Neural cell (in vitro differentiated cells): Measurements from ENCODE around the gene SCNN1A. TPM values are rescaled to one million over a fixed set of nuclear protein-coding genes. Genes with fewer than 3 reads are reported as not detected.

ENCODE experiments used
- H2AFZ ChIP-seq: fragments of 200-600, 300-800 bp; sonication (generic), shearing (Covaris generic); 2 replicates; pipeline ENCODE4 v1.6.0; 2014; ENCODE audit warnings: low read depth, mild to moderate bottlenecking, antibody characterized with exemption, low read length, moderate library complexity
- H3F3A ChIP-seq: fragments of 200-600 bp; shearing (Covaris generic); 2 replicates; pipeline ENCODE4 v1.6.1; 2016; ENCODE audit warnings: mild to moderate bottlenecking, moderate library complexity, mixed read lengths, antibody characterized with exemption, low read length; ENCODE audit not compliant: insufficient read depth, poor library complexity, severe bottlenecking
- H3K27ac ChIP-seq: fragments of 200-600, 300-800 bp; sonication (generic), shearing (Covaris generic); 2 replicates; pipeline ENCODE4 v1.5.1; 2014; ENCODE audit warnings: mild to moderate bottlenecking, low read length, moderate library complexity
- H3K27me3 ChIP-seq: fragments of 300-800, 200-600 bp; sonication (generic), shearing (Covaris generic); 2 replicates; pipeline ENCODE4 v1.6.0; 2014; ENCODE audit warnings: mild to moderate bottlenecking, low read depth, low read length, moderate library complexity; ENCODE audit not compliant: insufficient read depth
- H3K36me3 ChIP-seq: fragments of 300-800, 200-600 bp; sonication (generic), shearing (Covaris generic); 2 replicates; pipeline ENCODE4 v1.5.1; 2014; ENCODE audit warnings: mild to moderate bottlenecking, antibody characterized with exemption, low read length, moderate library complexity; ENCODE audit not compliant: insufficient read depth
- H3K4me2 ChIP-seq: fragments of 300-800, 200-600 bp; sonication (generic), shearing (Covaris generic); 2 replicates; pipeline ENCODE4 v1.6.0; 2014; ENCODE audit warnings: mild to moderate bottlenecking, low read length
- H3K4me3 ChIP-seq: fragments of 300-800, 200-600 bp; sonication (generic), shearing (Covaris generic); 2 replicates; pipeline ENCODE4 v1.5.1; 2014; ENCODE audit warnings: mild to moderate bottlenecking, low read length, moderate library complexity
- H3K79me2 ChIP-seq: fragments of 200-600 bp; shearing (Covaris generic); replicated peaks from 2 replicates; pipeline ENCODE4 v1.6.0; 2014; ENCODE audit warnings: mild to moderate bottlenecking, low read length, moderate library complexity; ENCODE audit not compliant: insufficient read depth
- H3K9ac ChIP-seq: fragments of 300-800, 200-600 bp; sonication (generic), shearing (Covaris generic); 2 replicates; pipeline ENCODE4 v1.6.1; 2016; ENCODE audit warnings: mild to moderate bottlenecking, low read length, mixed read lengths
- H3K9me2 ChIP-seq: fragments of 200-600 bp; shearing (Covaris generic); 2 replicates; pipeline ENCODE4 v1.6.1; 2016; ENCODE audit warnings: mild to moderate bottlenecking, low read length, mixed read lengths; ENCODE audit not compliant: insufficient read depth
- H3K9me3 ChIP-seq: fragments of 200-600, 300-800 bp; sonication (generic), shearing (Covaris generic); 2 replicates; pipeline ENCODE4 v1.6.1; 2016; ENCODE audit warnings: mild to moderate bottlenecking, mixed run types, low read length, moderate library complexity, mixed read lengths
- H4K20me1 ChIP-seq: fragments of 200-600 bp; shearing (Covaris generic); 2 replicates; pipeline ENCODE4 v1.6.1; 2016; ENCODE audit warnings: mild to moderate bottlenecking, mixed run types; ENCODE audit not compliant: insufficient read depth
- EP300 ChIP-seq: fragments of 450-650 bp; conservative IDR thresholded peaks from 2 replicates; pipeline ENCODE4 v1.6.1; 2014; ENCODE audit warnings: antibody characterized with exemption, mild to moderate bottlenecking, moderate library complexity; ENCODE audit not compliant: poor library complexity, severe bottlenecking
- EZH2 ChIP-seq: fragments of 200-600, 300-800 bp; shearing (Covaris generic), sonication (generic); IDR thresholded peaks from 2 replicates; pipeline ENCODE4 v1.6.1; 2014; ENCODE audit warnings: antibody characterized with exemption, low read length, borderline replicate concordance, mild to moderate bottlenecking; ENCODE audit not compliant: insufficient read depth, poor library complexity, severe bottlenecking
- MXI1 ChIP-seq: fragments of 450-650 bp; conservative IDR thresholded peaks from 2 replicates; pipeline ENCODE4 v1.6.1; 2014; ENCODE audit warnings: antibody characterized with exemption, mild to moderate bottlenecking; ENCODE audit not compliant: poor library complexity, severe bottlenecking
- POLR2AphosphoS5 ChIP-seq: IDR thresholded peaks from 2 replicates; pipeline ENCODE4 v1.6.1; 2012
- RAD21 ChIP-seq: fragments of 450-650 bp; conservative IDR thresholded peaks from 2 replicates; pipeline ENCODE4 v1.6.1; 2014; ENCODE audit warnings: antibody characterized with exemption, mild to moderate bottlenecking, moderate library complexity
- SMC3 ChIP-seq: fragments of 450-650 bp; conservative IDR thresholded peaks from 2 replicates; pipeline ENCODE4 v1.6.1; 2014; ENCODE audit warnings: antibody characterized with exemption, mild to moderate bottlenecking, moderate library complexity; ENCODE audit not compliant: poor library complexity
- TAF1 ChIP-seq: IDR thresholded peaks from 2 replicates; pipeline ENCODE4 v1.6.1; 2012; ENCODE audit warnings: low read depth
- polyA plus RNA-seq: library from polyadenylated mRNA; depleted of rRNA; stranded (reverse); fragments of >200 nt; gene quantifications from 2 replicates; pipeline ENCODE4 v1.2.3, GENCODE V29; 2014
- TF ChIP-seq, protein P1 (sequence below): fragments of 450-650 bp; IDR thresholded peaks from 2 replicates; pipeline ENCODE4 v1.5.1; 2014; ENCODE audit warnings: antibody characterized with exemption, mild to moderate bottlenecking, moderate library complexity; ENCODE audit not compliant: poor library complexity, severe bottlenecking
- TF ChIP-seq, protein P2 (sequence below): IDR thresholded peaks from 2 replicates; pipeline ENCODE4 v1.6.1; 2012; ENCODE audit warnings: borderline replicate concordance

The SCNN1A gene
- polyA plus RNA-seq, 1 donor from 2014 or later: not detected

- Histone ChIP-seq H3K9ac (no peak overlapping the region), H3K36me3 (no peaks in the 10 kb centered on the region), H3K9me3 (no peaks in the 10 kb centered on the region), H4K20me1 (no peaks in the 10 kb centered on the region), H3K79me2 (no peaks in the 10 kb centered on the region), H3K27me3 (no peaks in the 10 kb centered on the region), H3K9me2 (no peaks in the 10 kb centered on the region), H3K4me2 (no peak overlapping the region), H3K4me3 (no peak overlapping the region), H3F3A (no peaks in the 10 kb centered on the region), H3K27ac (no peak overlapping the region), H2AFZ (no peak overlapping the region)
- TF ChIP-seq EZH2 (no peak), TAF1 (no peak), SMC3 (no peak), EP300 (no peak), MXI1 (no peak), RAD21 (no peak), POLR2AphosphoS5 (no peak)
- TF ChIP-seq, protein P1, sequence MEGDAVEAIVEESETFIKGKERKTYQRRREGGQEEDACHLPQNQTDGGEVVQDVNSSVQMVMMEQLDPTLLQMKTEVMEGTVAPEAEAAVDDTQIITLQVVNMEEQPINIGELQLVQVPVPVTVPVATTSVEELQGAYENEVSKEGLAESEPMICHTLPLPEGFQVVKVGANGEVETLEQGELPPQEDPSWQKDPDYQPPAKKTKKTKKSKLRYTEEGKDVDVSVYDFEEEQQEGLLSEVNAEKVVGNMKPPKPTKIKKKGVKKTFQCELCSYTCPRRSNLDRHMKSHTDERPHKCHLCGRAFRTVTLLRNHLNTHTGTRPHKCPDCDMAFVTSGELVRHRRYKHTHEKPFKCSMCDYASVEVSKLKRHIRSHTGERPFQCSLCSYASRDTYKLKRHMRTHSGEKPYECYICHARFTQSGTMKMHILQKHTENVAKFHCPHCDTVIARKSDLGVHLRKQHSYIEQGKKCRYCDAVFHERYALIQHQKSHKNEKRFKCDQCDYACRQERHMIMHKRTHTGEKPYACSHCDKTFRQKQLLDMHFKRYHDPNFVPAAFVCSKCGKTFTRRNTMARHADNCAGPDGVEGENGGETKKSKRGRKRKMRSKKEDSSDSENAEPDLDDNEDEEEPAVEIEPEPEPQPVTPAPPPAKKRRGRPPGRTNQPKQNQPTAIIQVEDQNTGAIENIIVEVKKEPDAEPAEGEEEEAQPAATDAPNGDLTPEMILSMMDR: no peak
- TF ChIP-seq, protein P2, sequence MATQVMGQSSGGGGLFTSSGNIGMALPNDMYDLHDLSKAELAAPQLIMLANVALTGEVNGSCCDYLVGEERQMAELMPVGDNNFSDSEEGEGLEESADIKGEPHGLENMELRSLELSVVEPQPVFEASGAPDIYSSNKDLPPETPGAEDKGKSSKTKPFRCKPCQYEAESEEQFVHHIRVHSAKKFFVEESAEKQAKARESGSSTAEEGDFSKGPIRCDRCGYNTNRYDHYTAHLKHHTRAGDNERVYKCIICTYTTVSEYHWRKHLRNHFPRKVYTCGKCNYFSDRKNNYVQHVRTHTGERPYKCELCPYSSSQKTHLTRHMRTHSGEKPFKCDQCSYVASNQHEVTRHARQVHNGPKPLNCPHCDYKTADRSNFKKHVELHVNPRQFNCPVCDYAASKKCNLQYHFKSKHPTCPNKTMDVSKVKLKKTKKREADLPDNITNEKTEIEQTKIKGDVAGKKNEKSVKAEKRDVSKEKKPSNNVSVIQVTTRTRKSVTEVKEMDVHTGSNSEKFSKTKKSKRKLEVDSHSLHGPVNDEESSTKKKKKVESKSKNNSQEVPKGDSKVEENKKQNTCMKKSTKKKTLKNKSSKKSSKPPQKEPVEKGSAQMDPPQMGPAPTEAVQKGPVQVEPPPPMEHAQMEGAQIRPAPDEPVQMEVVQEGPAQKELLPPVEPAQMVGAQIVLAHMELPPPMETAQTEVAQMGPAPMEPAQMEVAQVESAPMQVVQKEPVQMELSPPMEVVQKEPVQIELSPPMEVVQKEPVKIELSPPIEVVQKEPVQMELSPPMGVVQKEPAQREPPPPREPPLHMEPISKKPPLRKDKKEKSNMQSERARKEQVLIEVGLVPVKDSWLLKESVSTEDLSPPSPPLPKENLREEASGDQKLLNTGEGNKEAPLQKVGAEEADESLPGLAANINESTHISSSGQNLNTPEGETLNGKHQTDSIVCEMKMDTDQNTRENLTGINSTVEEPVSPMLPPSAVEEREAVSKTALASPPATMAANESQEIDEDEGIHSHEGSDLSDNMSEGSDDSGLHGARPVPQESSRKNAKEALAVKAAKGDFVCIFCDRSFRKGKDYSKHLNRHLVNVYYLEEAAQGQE: no peak
Observed at GRCh38 chr12:6393109-6393508, 17.7 kb upstream of the SCNN1A start.

- TF ChIP-seq, protein P1: no peak
Observed at GRCh38 chr12:6392504-6392903, 17.1 kb upstream of the SCNN1A start.

More at GRCh38 chr12:6392504-6392903, 17.1 kb upstream of the SCNN1A start:
- Histone ChIP-seq H3K79me2 (no peaks in the 10 kb centered on the region), H4K20me1 (no peaks in the 10 kb centered on the region), H3K27ac (no peak overlapping the region), H3K27me3 (no peaks in the 10 kb centered on the region), H3K9me3 (no peaks in the 10 kb centered on the region), H3K4me3 (no peak overlapping the region), H3K36me3 (no peaks in the 10 kb centered on the region), H3K9ac (no peak overlapping the region), H2AFZ (no peak overlapping the region), H3F3A (no peaks in the 10 kb centered on the region), H3K9me2 (no peaks in the 10 kb centered on the region), H3K4me2 (no peak overlapping the region)
